ENCODE measurements around the gene CPEB3.
A peak's percentile ranks its signal among the peaks of the same experiment; 100 is the strongest.
"Not testable (repeated sequence)": the region's sequence is repeated elsewhere in the genome, so short reads cannot be mapped to it uniquely, and the experiment has no call there.

Gene CPEB3

DNA sequence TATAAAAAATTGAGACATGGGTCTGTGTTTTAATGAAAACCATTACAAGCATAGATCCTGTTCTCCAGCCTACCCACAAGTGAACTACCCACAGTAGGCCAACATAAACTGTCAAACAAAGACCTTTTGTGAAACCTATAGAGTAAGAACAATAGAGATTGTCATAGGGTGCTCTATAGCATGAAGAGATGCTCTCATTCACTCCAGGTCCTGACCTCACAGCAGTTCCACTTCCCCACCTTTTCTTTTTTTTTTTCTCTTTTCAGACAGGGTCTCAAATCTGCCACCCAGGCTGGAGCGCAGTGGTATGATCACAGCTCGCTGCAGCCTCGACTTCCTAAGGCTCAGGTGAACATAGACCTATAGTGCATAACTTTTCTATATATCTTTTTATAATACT lies 72.3 kb downstream of the CPEB3 start:
- DNase-seq (ENCODE audit: low read depth, low spot score): no peak

DNA sequence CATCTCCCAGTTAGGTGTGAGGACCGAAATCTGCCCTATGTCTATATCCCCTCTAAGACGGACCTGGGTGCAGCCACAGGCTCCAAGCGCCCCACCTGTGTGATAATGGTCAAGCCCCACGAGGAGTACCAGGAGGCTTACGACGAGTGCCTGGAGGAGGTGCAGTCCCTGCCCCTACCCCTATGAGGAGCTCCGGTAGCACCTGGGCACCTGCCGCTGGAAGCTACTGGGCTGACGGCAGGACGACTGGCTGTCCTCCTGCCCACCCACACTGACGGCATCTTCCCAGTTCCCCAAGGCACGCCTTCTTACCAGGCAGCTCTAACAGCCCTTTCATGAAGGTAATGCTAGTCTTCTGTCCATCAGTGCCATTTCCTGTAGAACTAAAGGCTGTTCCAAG lies 74.3 kb downstream of the CPEB3 start:
- H3K27ac ChIP-seq: not testable (repeated sequence)

More for the DNA sequence above, 72.3 kb downstream of the CPEB3 start:
- H3K27ac ChIP-seq: no peak overlapping the region

DNA sequence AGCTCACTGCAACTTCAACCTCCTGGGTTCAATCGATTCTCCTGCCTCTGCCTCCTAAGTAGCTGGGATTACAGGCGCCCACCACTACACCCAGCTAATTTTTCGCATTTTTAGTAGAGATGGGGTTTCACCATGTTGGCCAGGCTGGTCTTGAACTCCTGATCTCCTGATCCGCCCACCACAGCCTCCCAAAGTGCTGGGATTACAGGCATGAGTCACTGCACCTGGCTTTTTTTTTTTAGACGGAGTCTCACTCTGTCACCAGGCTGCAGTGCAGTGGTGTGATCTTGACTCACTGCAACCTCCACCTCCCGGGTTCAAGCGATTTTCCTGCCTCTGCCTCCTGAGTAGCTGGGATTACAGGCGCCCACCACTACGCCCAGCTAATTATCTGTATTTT lies 75.7 kb downstream of the CPEB3 start:
- DNase-seq (ENCODE audit: low read depth, low spot score): not testable (repeated sequence)

More for the DNA sequence above, 74.3 kb downstream of the CPEB3 start:
- DNase-seq (ENCODE audit: low read depth, low spot score): not testable (repeated sequence)

DNA sequence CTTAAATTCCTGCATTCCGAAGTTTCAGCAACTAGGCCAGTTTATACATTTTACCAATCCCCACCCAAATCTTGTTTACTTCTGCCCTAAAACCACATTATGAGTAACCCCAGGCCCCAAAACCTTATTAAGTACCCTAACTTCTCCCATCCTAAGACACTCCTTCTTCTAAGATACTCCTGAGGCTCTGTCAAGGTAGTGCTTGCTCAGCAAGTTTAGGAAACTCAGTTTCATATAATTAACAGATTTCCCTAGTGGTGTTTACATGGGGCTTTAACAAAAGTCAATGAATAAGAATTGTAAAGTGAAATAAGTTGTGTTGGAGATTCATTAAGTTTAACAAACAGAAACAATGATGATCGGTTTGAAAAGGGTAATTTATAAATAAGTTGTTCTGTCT lies 77.8 kb downstream of the CPEB3 start:
- DNase-seq (ENCODE audit: low read depth, low spot score): no peak
- no peak overlapping the region for H3K27ac ChIP-seq

More for the DNA sequence above, 75.7 kb downstream of the CPEB3 start:
- H3K27ac ChIP-seq: not testable (repeated sequence)

DNA sequence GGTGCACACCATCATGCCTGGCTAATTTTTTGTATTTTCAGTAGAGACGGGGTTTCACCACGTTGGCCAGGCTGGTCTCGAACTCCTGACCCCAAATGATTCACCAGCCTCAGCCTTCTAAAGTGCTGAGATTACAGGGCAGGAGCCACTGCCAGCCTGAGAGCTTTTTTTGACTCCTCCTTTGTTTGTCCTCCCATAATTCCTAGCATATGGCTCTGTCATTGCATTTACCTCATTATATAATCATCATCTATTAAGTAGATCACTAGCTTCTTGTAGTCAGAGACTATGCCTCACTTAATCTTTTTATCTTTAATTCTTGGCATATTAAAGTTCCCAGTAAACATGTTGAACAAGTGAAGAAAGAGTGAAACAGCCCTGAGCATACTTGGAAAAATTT lies 82.1 kb downstream of the CPEB3 start:
- peak; percentile 72 for DNase-seq (ENCODE audit: low read depth, low spot score)
- peak overlapping the region; percentile 78 for H3K27ac ChIP-seq

DNA sequence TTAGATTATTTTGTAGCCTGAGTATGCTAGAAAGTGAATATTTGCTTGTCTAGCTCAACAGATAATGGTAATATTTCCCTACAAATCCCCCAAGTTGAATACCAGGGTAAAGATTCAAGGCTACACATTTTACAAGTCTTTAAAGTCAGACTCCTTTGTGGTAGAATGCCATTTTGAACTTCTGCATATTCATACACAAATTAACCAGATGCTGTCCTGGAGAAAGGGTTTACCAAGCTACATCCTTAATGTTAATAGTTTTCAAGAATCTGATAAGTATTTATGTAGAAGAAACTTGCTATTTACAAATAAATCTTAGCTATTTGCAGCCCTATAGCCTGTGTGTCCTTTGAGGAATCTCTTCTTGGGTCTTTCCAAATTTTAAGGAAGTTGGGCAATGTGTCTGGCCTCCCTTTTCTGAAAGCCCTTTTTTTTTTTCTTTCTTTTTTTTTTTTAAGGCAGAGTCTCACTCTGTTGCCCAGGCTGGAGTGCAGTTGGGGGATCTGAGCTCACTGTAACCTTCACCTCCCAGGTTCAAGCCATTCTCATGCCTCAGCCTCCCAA lies 82.6 kb downstream of the CPEB3 start:
- H3K27ac ChIP-seq: peak overlapping the region; percentile 78
- DNase-seq (ENCODE audit: low read depth, low spot score): no peak

DNA sequence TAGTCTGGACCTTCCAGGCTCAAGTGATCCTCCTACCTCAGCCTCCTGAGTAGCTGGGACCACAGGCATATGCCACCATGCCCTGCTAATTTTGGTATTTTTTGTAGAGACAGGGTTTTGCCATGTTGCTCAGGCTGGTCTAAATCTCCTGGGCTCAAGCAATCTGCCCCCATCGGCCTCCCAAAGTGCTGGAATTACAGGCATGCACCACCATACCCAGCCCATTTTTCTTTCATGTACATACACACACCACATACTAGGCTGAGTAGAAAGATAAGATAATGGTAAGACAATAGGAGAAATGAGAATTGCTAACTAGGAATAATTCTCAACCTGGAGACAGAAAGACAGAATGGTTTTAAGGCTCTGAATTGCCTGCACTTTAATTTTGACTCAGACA lies 83.8 kb downstream of the CPEB3 start:
- DNase-seq (ENCODE audit: low read depth, low spot score): no peak
- no peak overlapping the region for H3K27ac ChIP-seq

DNA sequence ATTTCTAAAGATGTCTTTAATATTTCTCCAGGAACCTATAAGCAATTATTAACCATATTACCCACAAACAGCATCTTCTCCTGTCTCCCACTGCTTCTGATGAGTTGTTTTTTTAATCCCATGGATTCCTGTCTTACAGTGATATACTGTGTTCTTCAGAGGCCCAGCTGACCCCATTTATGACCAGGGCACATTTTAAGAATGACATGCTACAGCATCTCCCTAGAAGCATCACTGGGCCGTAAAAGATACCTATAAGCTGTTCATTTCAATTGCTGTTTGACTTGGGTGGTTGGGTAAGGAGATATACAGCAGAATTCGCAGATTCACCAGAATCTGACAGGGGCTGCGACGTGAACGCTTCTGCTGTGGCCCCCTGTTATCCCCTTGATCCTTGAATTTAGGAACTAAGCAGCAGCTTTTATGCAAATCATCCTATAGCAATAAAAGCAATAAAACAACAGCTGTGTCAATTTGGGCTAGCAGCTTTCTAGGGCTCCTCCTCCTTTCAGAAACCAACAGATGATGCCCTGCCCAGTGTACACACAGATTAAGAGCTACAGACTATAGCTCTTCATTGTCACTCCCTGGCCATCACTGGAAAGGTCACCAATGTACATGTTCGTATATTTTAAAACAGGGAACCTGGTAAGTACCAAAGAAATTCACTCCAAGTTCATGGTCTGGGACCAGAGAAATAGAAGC lies 86.8 kb downstream of the CPEB3 start:
- no peak overlapping the region for H3K27ac ChIP-seq
- no peak for DNase-seq (ENCODE audit: low read depth, low spot score)

DNA sequence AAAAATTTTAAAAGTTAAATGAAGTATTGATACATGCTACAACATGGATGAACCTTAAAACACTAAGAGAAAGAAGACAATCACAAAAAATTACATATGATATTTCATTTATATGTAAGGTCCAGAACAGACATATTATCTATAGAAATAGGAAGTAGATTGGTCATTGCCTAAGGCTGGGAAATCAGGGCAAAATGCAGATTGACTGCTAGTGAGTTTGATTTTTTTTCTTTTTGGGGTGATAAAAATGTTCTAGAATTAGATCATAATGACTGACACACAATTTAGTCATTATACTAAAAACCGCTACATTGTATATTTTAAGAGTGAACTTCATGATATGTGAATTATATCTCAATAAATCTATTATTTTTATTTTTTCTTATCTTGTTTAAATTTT lies 88.3 kb downstream of the CPEB3 start:
- DNase-seq (ENCODE audit: low read depth, low spot score): no peak
- H3K27ac ChIP-seq: no peak overlapping the region

DNA sequence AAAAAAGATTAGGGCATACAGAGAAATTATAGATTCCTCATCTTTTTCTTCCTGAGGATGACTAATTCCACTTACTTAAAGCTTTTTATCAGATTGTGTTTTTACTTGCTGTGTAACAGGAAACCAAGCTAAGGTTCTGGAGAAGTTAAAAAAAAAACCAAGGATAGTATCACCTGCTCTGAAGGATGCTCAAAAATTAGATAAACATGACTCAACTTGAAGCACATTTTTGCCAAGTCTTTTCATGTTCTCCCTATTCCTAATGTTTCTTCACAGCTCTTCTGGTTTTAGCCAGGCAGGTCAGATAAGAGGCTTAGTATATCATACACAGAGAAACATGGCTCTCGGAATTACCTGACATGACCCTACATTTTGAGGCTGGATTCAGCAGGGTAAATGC lies 90.3 kb downstream of the CPEB3 start:
- peak overlapping the region; percentile 51 for H3K27ac ChIP-seq
- DNase-seq (ENCODE audit: low read depth, low spot score): peak; percentile 63

DNA sequence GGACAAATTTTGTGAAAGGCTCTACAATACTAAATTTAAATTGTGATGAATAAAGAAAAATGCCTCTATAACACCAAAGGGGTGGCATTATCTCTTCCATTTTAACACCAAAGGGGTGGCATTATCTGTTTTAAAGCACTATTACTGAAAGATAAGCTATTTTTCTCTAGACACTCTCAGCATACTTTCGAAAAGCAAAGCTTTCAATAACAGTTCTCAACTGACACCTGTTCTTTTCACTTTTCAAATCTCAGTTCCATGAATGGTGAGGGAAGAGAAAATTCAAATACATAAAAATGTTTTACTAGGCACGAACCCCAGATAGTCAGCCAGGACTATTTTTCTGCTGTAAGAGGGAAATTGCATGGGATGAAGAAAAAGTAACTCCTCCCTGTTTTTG lies 103.8 kb downstream of the CPEB3 start:
- no peak overlapping the region for H3K27ac ChIP-seq

DNA sequence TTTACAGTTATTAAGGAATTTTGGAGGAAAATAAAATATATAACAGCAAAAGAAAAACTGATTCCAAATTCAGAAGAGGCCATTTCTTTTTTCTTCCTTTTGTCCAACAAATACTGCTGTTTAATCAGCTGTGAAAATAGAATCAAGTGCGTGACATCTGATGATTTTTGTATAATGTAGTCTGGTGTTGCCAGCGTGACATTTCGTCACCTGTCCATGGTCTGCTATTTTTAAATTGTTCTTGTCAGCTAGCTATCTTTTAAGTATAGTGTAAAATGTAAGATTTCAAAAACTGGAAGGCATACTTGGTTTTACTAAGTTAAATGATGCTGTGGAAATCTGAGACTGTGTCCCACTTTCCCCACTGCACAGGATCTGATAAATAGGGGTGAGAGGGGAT lies 105.9 kb downstream of the CPEB3 start:
- no peak for DNase-seq (ENCODE audit: low read depth, low spot score)
- no peak overlapping the region for H3K27ac ChIP-seq

More for the DNA sequence above, 103.8 kb downstream of the CPEB3 start:
- no peak for DNase-seq (ENCODE audit: low read depth, low spot score)

DNA sequence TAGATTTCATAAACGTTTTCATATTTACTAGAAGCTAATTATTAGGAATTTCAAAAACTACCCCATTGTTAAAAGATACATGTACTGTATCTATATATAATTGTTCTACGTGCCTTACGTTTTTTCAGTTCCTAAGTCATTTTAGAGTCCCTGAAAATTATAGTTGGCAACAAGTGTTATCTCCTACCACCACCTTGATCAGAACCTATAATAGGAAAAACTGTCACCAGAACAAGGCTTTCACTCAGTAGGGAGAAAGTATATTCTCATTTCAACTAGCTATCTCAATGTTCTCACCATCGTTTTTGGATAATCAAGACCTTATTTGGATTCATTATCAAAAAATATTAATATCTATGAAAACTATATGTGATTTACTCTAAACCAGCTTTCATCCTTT lies 107.7 kb downstream of the CPEB3 start:
- H3K27ac ChIP-seq: no peak overlapping the region
- DNase-seq (ENCODE audit: low read depth, low spot score): no peak

DNA sequence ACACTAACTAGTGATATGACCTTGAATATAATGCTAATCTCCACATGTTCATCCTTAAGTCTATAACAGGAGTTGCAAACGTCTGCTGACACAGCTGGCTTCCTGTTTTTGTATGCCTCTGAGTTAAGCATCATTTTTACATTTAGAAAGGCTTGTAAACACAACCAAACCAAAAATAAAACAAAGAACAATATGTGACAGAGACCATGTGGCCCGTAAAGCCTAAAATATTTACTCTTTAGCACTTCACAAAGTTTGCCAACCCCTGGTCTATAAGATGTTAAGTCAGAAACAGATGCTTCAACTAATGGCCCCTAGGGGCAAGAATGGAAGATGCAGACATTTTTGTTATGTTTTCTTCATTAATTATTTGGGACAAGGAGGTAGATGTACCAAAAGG lies 109.3 kb downstream of the CPEB3 start:
- no peak overlapping the region for H3K27ac ChIP-seq
- no peak for DNase-seq (ENCODE audit: low read depth, low spot score)

DNA sequence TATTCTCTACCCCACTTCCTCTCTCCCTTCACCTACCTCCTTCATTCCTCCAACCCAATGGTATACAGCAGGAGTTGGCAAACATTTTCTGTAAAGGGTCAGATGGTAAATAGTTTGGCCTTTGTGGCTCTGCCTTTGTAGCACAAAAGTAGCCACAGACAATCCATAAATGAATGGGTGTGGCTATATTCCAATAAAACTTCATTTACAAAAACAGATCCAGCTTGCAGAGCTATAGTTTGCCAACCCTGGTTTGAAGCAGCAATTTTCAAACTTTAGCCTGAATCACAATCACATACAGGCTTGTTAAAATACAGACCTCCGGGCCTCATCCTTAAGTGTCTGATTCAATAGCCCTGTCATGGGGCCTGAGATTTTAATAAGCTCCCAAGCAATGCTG lies 110.5 kb downstream of the CPEB3 start:
- H3K27ac ChIP-seq: no peak overlapping the region
- DNase-seq (ENCODE audit: low read depth, low spot score): no peak

DNA sequence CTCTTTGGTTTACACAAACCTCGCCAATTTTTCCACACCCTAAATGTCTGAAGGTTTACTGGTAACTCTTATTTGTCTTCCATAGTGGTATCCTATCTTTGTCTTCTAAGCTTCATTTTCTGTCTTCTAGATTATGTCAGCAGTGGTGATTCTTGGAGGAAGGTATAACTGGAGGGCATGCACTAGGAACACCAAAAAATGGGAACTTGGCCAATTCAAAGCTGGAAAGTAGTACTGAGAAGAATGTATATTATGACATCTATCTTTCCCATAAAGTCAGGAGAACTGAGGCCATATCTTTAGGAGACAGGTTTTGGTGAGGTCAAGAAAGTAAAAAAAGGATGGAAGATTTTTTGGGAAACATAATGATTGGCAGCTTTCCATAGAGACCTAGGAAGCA lies 113.3 kb downstream of the CPEB3 start:
- no peak overlapping the region for H3K27ac ChIP-seq
- no peak for DNase-seq (ENCODE audit: low read depth, low spot score)

DNA sequence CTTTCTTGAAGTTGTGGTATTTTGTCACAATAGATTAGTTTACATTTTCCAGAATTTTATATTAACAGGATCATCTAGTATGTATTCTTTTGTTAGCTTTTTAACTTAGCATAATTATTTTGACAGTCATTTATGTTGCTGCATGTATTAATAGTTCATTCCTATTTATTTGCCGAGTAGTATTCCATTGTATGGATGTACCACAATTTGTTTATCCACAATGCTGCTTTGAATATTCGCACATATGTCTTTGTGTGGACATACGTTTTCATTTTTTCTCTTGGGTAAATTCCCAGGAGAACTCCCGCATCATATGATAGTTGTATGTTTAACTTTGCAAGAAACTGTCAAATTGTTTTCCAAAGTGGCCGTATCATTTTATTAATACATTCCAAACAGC lies 115.7 kb downstream of the CPEB3 start:
- no peak for DNase-seq (ENCODE audit: low read depth, low spot score)
- H3K27ac ChIP-seq: no peak overlapping the region

DNA sequence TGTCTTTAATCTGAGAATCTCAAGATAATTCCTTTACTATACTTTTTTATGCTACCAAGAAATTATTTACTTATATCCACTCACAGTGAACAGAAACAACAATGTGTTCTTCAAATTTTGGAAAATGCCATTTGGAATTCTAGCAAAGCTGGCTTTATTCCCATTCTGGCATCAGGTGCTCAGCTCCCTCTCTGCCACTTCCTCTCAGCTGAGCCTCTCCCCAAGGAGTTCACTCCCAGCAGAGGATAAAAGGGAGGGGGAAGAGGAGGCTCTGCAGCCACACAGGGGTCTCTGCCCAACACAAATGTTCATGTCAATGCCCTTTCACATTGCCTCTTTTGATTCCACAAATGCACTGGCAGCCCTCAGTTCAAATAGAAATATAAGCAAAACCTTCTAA lies 116.9 kb downstream of the CPEB3 start:
- no peak for DNase-seq (ENCODE audit: low read depth, low spot score)
- no peak overlapping the region for H3K27ac ChIP-seq

DNA sequence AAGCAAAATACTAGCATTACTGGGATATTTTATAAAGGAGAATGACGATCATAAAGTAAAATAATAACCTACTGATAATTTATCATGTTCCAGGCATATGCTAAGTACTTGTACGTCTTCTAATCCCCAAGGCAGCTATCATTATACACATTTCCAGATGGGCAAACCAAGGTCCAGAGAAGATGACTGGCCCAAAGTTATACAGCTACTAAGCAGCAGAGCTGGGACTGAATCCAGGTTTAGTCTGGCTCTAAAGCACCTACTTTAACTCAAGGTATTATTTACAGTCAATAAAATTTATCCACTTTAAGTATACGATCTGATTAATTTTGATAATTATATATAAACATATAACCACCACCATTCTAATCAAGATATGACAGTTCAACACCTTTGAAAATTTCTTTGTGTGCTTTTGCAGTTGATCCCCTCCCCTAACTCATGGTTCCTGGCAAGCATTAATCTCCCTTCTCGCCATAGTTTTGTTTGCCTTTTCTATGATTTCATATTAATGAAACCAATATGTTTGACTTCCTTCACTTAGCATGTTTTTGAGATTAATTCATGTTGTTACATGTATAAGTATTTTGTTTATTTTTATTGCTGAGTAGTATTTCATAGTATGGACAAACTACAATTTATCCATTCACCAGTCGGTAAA lies 126.7 kb downstream of the CPEB3 start:
- H3K27ac ChIP-seq: no peak overlapping the region
- no peak for DNase-seq (ENCODE audit: low read depth, low spot score)

DNA sequence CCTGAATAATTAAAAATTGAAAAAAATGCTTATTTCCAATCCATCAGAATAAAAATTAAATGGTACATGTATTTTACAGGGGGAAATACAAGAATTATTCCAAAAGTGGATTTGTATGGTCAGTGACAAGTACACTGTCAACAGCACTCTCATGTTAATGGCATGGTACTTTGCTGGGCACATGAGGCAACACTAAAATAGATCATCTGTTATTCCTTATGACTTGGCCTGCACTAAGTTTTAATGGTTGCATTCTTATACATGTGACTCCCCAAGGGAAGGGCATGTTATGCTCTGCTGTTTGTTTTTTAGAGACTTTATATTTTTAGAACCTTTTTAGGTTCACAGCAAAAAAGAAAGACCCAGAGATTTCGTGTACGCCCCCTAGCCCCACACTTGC lies 128.3 kb downstream of the CPEB3 start:
- H3K27ac ChIP-seq: no peak overlapping the region
- no peak for DNase-seq (ENCODE audit: low read depth, low spot score)

DNA sequence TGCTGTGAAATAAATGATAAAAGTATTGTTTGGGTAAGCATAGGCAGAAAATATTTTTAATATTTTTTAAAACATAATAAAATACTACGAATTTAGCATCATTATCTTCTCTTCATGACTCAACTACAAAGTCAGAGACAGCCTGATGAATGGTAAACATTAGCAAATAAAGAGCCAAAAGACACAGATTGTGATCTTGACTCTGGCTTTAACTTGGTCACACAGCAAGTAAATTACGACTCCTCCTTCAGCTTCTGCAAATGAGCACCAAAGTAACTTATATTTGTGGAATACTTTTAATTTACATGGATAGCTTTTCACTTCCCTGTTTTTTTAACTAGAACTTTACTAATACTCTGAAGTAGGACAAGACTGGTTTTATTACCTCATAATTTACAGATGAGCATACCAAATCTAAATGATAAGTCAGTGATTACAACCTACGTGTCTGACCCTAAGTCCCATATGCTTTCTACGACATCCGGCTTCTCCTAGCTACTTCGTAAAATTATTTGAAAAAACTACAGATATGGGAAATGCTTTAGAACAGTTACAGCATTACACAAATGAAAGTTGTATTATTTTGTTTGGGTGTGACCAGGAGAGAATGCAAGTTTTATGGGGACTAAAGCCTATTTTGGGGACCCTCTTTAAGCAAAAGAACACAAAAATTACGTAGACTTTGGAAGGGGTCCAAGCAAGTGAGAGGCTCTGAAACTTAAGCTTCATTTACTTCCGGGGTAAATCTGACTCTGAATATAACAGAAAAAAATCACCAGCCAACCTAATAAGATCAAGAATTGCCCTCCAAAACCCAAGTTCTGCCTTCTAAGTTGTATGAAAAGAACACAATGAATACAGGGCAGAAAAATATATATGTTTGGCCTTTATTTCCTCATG lies 133.8 kb downstream of the CPEB3 start:
- no peak for DNase-seq (ENCODE audit: low read depth, low spot score)
- no peak overlapping the region for H3K27ac ChIP-seq

All from epithelial cell of prostate (primary cell).